Natural killer cell (primary cell): ENCODE results near the gene ZFYVE1. TPM values are rescaled to one million over a fixed set of nuclear protein-coding genes. Genes with fewer than 3 reads are reported as not detected.

Source experiments
- ATAC-seq, 3 donors: fragments of 150-1000 bp in 2 of 3; fragments of 200-7000 bp in 1 of 3; cut with Tn5 transposase; 1 replicate in 1 of 3; 2 replicates in 2 of 3; pipeline ENCODE4 v1.10.0; 2021; ENCODE audit warnings: mild to moderate bottlenecking in 2 of 3, moderate library complexity in 2 of 3
- DNase-seq, 2 donors: peaks; one replicate each; pipeline versions ENCODE4 v3.0.0 to v3.0.0-alpha.2; 2013 to 2021; ENCODE audit warnings: mixed read lengths in 1 of 2
- H3K27ac ChIP-seq: one replicate; pipeline ENCODE4 v1.5.1; 2013; ENCODE audit warnings: mild to moderate bottlenecking, low read length
- H3K27me3 ChIP-seq: one replicate; pipeline ENCODE4 v1.6.1; 2013; ENCODE audit warnings: low read length; ENCODE audit not compliant: control insufficient read depth, insufficient read depth
- H3K36me3 ChIP-seq: one replicate; pipeline ENCODE4 v1.6.1; 2013; ENCODE audit warnings: low read length; ENCODE audit not compliant: control insufficient read depth, insufficient read depth
- H3K4me1 ChIP-seq: one replicate; pipeline ENCODE4 v1.6.1; 2013; ENCODE audit warnings: low read length; ENCODE audit not compliant: control insufficient read depth, insufficient read depth
- H3K4me3 ChIP-seq: one replicate; pipeline ENCODE4 v1.5.1; 2013; ENCODE audit warnings: low read length
- H3K9me3 ChIP-seq: one replicate; pipeline ENCODE4 v1.6.1; 2013; ENCODE audit warnings: low read length; ENCODE audit not compliant: control insufficient read depth, insufficient read depth
- H3K27ac Mint-ChIP-seq, 2 donors: one replicate each; pipeline ENCODE4 v1.8.0; 2022; ENCODE audit warnings: mild to moderate bottlenecking in 2 of 2, mixed read lengths in 2 of 2, moderate library complexity in 1 of 2
- H3K27me3 Mint-ChIP-seq, 2 donors: one replicate each; pipeline ENCODE4 v1.8.0; 2022; ENCODE audit warnings: low read depth in 2 of 2, mixed read lengths in 2 of 2
- H3K36me3 Mint-ChIP-seq: one replicate; pipeline ENCODE4 v1.8.0; 2022; ENCODE audit warnings: mixed read lengths
- H3K4me1 Mint-ChIP-seq, 2 donors: one replicate each; pipeline ENCODE4 v1.8.0; 2022; ENCODE audit warnings: mixed read lengths in 2 of 2
- H3K4me3 Mint-ChIP-seq: one replicate; pipeline ENCODE4 v1.8.0; 2022; ENCODE audit warnings: mild to moderate bottlenecking, moderate library complexity, mixed read lengths
- H3K9me3 Mint-ChIP-seq, 2 donors: one replicate each; pipeline ENCODE4 v1.8.0; 2022; ENCODE audit warnings: mixed read lengths in 2 of 2
- WGBS: methylation state at CpG from one replicate; pipeline ENCODE4 v1.1.7; 2013; ENCODE audit warnings: missing lambda C conversion rate; ENCODE audit not compliant: insufficient coverage; 5-methylcytosine and 5-hydroxymethylcytosine counted together
- intact Hi-C: fragments of 100-400 bp; cut with micrococcal nuclease; formaldehyde crosslinking; loops from one replicate; pipeline ENCODE4 v1.14.2; 2022
- total RNA-seq, 4 donors: library from RNA; stranded (reverse); fragments of 120-200 nt in 1 of 4; gene quantifications; one replicate each; pipeline versions ENCODE4 v1.2.3 to v1.2.4, GENCODE V29; 2013 to 2022
- TF ChIP-seq, protein P1 (sequence below): fragments of 200-600 bp; IDR thresholded peaks from one replicate; pipeline ENCODE4 v1.8.0; 2022; ENCODE audit warnings: antibody characterized with exemption

Gene ZFYVE1
- total RNA-seq, 3 donors from 2014 or later (not counting 1 experiment from before 2014, with no cell fraction given): 24.1 to 28.6 (median 25.6) TPM

DNA sequence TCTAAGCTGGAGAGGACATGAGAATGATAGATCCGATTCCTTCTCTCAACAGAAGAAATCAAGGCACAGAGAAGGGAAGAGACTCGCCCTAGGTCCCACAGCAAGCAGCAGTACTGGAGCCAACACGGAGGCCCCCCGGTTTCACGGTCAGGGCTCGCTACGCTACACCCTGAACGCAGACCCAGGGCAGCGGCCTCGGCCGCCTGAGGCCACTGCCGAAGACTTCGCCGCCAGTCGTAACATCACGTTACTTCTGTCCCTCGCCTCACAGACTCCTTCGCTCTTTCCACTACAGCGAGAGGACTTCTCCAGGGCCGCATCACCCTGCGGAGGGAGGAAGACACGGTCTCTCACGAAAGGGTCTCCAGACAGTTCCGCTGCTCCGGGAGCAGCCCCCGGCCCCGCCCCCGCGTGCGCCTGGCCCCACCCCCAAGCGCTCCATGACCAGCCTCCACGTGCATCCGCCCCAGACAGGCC, 101.1 kb downstream of the ZFYVE1 start:
- ATAC-seq: no peak
- peak overlapping the region; percentile 76 for H3K4me3 ChIP-seq
- intact Hi-C loops: loop anchor here (1.0 to 2.0 kb wide), 2 partner anchors 32 to 133 kb away; partner anchors contain the start of genes DPF3 and RBM25

DNA sequence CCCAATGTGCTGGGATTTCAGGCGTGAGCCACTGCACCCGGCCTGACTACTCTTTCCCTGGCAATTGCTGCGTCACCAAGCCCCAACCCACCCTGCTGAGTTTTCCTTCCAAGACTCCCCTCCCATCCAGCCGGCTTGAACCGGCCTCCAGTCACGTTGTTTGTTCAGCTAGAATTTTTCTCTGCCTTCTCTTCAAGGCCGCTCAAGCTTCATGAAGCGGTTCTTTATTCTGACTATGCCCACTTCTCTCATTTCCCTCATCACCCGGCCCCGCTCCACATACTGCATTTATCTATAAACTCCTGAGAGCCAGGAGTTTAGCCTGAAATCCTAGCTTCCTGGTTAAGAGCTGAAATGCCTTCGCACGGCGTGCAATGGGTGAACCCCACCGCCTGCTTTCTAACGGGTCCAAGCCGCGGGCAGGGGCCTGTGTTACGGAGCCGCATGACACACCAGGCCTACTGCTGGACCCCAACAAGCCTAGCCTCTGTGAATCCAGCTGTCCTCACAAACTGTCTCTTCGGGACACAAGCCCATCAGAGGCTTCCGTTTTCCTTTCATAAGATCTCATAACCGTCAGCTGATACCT, 101.6 kb downstream of the ZFYVE1 start:
- Mint-ChIP-seq H3K27me3 (peaks cover under 1 to 13% of the 10 kb centered on the region in 2 donors), H3K27ac (peak overlapping the region; percentile 74 to 83), H3K9me3 (no peaks in the 10 kb centered on the region), H3K4me1 (peaks cover 8 to 18% of the 10 kb centered on the region in 2 donors), H3K36me3 (no peaks in the 10 kb centered on the region), H3K4me3 (peak overlapping the region; percentile 93)
- TF ChIP-seq, protein P1, sequence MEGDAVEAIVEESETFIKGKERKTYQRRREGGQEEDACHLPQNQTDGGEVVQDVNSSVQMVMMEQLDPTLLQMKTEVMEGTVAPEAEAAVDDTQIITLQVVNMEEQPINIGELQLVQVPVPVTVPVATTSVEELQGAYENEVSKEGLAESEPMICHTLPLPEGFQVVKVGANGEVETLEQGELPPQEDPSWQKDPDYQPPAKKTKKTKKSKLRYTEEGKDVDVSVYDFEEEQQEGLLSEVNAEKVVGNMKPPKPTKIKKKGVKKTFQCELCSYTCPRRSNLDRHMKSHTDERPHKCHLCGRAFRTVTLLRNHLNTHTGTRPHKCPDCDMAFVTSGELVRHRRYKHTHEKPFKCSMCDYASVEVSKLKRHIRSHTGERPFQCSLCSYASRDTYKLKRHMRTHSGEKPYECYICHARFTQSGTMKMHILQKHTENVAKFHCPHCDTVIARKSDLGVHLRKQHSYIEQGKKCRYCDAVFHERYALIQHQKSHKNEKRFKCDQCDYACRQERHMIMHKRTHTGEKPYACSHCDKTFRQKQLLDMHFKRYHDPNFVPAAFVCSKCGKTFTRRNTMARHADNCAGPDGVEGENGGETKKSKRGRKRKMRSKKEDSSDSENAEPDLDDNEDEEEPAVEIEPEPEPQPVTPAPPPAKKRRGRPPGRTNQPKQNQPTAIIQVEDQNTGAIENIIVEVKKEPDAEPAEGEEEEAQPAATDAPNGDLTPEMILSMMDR: no peak
- H3K9me3 ChIP-seq: no peaks in the 10 kb centered on the region
- no peaks in the 10 kb centered on the region for H3K36me3 ChIP-seq
- peaks cover 5% of the 10 kb centered on the region for H3K27me3 ChIP-seq
- no peak overlapping the region for H3K4me3 ChIP-seq
- 93% methylated on average over 22 of the region's 22 CpGs for WGBS
- H3K27ac ChIP-seq: peak overlapping the region; percentile 60
- intact Hi-C loops: no loop called here
- DNase-seq (no peak), ATAC-seq (no peak)
- peaks cover 17% of the 10 kb centered on the region for H3K4me1 ChIP-seq

More for the DNA sequence above, 101.1 kb downstream of the ZFYVE1 start:
- no peak for DNase-seq
- Mint-ChIP-seq H3K27me3 (peaks cover 0 to 11% of the 10 kb centered on the region in 2 donors), H3K4me1 (peaks cover 8 to 18% of the 10 kb centered on the region in 2 donors), H3K4me3 (peak overlapping the region; percentile 93), H3K9me3 (no peaks in the 10 kb centered on the region), H3K36me3 (no peaks in the 10 kb centered on the region), H3K27ac (peak overlapping the region; percentile 74 to 83)
- Histone ChIP-seq H3K27ac (peak overlapping the region; percentile 60), H3K9me3 (no peaks in the 10 kb centered on the region), H3K27me3 (peaks cover 5% of the 10 kb centered on the region), H3K4me1 (peaks cover 17% of the 10 kb centered on the region), H3K36me3 (no peaks in the 10 kb centered on the region)
- TF ChIP-seq, protein P1: no peak
- 4% methylated on average over 33 of the region's 33 CpGs for WGBS

DNA sequence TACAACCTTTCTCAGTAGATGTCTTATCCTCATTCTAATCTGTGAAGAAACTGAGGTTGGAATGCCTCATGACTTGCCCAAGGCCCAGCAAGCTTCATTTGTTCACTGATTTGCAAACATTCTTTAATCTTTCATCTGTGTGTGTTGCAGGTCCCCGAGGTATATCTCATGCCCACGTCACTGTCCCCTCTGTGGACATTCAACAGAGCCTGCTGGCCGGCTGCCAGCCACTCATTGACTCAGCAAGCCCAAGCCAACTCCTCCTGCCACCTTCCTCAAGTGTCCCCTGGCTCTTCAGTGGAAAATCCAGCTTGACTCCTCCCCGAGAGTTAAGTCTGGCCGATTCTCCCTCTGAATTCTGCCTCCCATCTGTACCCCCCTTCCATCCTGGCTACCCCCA, 102.6 kb downstream of the ZFYVE1 start:
- Mint-ChIP-seq H3K27me3 (peaks cover 9 to 21% of the 10 kb centered on the region in 2 donors), H3K4me3 (no peak overlapping the region), H3K4me1 (peaks cover 8 to 18% of the 10 kb centered on the region in 2 donors), H3K36me3 (no peaks in the 10 kb centered on the region), H3K9me3 (no peaks in the 10 kb centered on the region), H3K27ac (no peak overlapping the region)
- intact Hi-C loops: no loop called here
- WGBS: 74% methylated on average over 5 of the region's 5 CpGs
- no peaks in the 10 kb centered on the region for H3K9me3 ChIP-seq
- ATAC-seq: no peak
- TF ChIP-seq, protein P1: no peak
- H3K4me3 ChIP-seq: no peak overlapping the region
- DNase-seq: no peak
- H3K27me3 ChIP-seq: peaks cover 6% of the 10 kb centered on the region
- H3K27ac ChIP-seq: no peak overlapping the region
- H3K4me1 ChIP-seq: peaks cover 17% of the 10 kb centered on the region
- H3K36me3 ChIP-seq: no peaks in the 10 kb centered on the region

DNA sequence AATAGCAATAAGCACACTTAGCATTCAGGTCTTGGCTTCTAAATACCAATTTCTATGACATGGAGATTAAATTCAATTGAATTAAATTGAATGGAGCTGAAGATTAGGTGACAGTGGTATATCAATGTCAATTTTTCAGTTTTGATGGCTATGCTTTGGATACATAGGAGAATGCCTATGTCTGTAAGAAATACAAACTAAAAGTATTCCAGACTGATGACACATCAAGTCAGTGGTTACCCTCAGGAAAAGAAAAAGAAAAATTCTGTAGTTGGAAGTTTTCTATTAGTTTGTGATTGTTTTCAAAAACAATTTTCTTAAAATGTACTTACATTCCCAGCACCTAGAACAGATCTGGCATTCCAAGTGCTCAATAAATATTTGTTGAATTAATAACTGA, 105.5 kb downstream of the ZFYVE1 start:
- Histone ChIP-seq H3K27me3 (peaks cover 10% of the 10 kb centered on the region), H3K27ac (no peak overlapping the region), H3K9me3 (no peaks in the 10 kb centered on the region), H3K36me3 (no peaks in the 10 kb centered on the region), H3K4me1 (peaks cover 6% of the 10 kb centered on the region), H3K4me3 (no peak overlapping the region)
- H3K9me3 Mint-ChIP-seq: no peaks in the 10 kb centered on the region
- peaks cover 28 to 31% of the 10 kb centered on the region in 2 donors for H3K27me3 Mint-ChIP-seq
- intact Hi-C loops: no loop called here
- no peak overlapping the region for H3K4me3 Mint-ChIP-seq
- H3K36me3 Mint-ChIP-seq: no peaks in the 10 kb centered on the region
- TF ChIP-seq, protein P1: no peak
- no peak overlapping the region for H3K27ac Mint-ChIP-seq
- DNase-seq: no peak
- H3K4me1 Mint-ChIP-seq: peaks cover 4 to 12% of the 10 kb centered on the region in 2 donors
- no peak for ATAC-seq
